Aorta (tissue), 5 donors: ENCODE results near the gene SIPA1L3. TPM values are rescaled to one million over a fixed set of nuclear protein-coding genes. Genes with fewer than 3 reads are reported as not detected.

ENCODE experiments used
- ATAC-seq: fragments of 200-7000 bp; cut with Tn5 transposase; one replicate; pipeline ENCODE4 v1.9.1; 2022; ENCODE audit warnings: moderate library complexity; ENCODE audit not compliant: low FRiP score
- DNase-seq, 2 donors: peaks; one replicate each; pipeline ENCODE4 v3.0.0-alpha.2; 2020
- H3K27ac ChIP-seq, 2 donors: one replicate each; pipeline ENCODE4 v1.5.1; 2013; ENCODE audit warnings: low read length in 2 of 2, mild to moderate bottlenecking in 2 of 2, moderate library complexity in 2 of 2, control low read depth in 1 of 2, inconsistent platforms in 1 of 2, low read depth in 1 of 2
- H3K27me3 ChIP-seq, 2 donors: one replicate each; pipeline ENCODE4 v1.6.1; 2013; ENCODE audit warnings: control low read depth in 1 of 2, low read length in 1 of 2, mild to moderate bottlenecking in 1 of 2, moderate library complexity in 1 of 2; ENCODE audit not compliant: insufficient read depth in 2 of 2, control insufficient read depth in 1 of 2
- H3K36me3 ChIP-seq, 2 donors: one replicate each; pipeline ENCODE4 v1.6.1; 2013; ENCODE audit warnings: control low read depth in 1 of 2, low read length in 1 of 2, mild to moderate bottlenecking in 1 of 2; ENCODE audit not compliant: insufficient read depth in 2 of 2, control insufficient read depth in 1 of 2
- H3K4me1 ChIP-seq, 2 donors: one replicate each; pipeline ENCODE4 v1.6.1; 2013; ENCODE audit warnings: low read length in 2 of 2, control low read depth in 1 of 2, mild to moderate bottlenecking in 1 of 2, moderate library complexity in 1 of 2; ENCODE audit not compliant: insufficient read depth in 2 of 2, control insufficient read depth in 1 of 2
- H3K4me3 ChIP-seq, 2 donors: one replicate each; pipeline ENCODE4 v1.5.1; 2013; ENCODE audit warnings: low read length in 2 of 2, control low read depth in 1 of 2, mild to moderate bottlenecking in 1 of 2
- H3K9me3 ChIP-seq: one replicate; pipeline ENCODE4 v1.6.1; 2013; ENCODE audit warnings: mild to moderate bottlenecking, low read length; ENCODE audit not compliant: control insufficient read depth
- WGBS, 2 donors: extraction: QIAGEN DNeasy Blood & Tissue Kit; methylation state at CpG; one replicate each; pipeline ENCODE4 v1.1.7; 2013; 5-methylcytosine and 5-hydroxymethylcytosine counted together
- intact Hi-C, 2 donors: fragments of 100-400 bp; cut with DNase I; formaldehyde crosslinking; loops; one replicate each; pipeline versions ENCODE4 v1.14.2 to v1.15.0; 2022
- polyA plus RNA-seq, 2 donors: library from polyadenylated mRNA; stranded (reverse); fragments of 200-250 nt; gene quantifications; one replicate each; pipeline ENCODE4 v1.2.3, GENCODE V29; 2013
- total RNA-seq, 2 donors: library from RNA; stranded (reverse); fragmentation: NEBNext Ultra II Directional; extraction: Animal tissue kit (Norgen Biotek cat#: 25700); gene quantifications; one replicate each; pipeline ENCODE4 v1.2.1, GENCODE V29; 2021
- donor health status: healthy with polysubstance abuse.
- donor health status: Bipolar disorder and iron deficiency.
- donor health status: DM: no; HTN: no; CAD: no.
- donor health status: DM: no; HTN: no; CAD: no.
- donor health status: DM: yes; HTN: yes; CAD: no.

The SIPA1L3 gene
- total and polyA plus RNA-seq, 4 donors: 1.3 to 20.9 (median 11.2) TPM

DNA sequence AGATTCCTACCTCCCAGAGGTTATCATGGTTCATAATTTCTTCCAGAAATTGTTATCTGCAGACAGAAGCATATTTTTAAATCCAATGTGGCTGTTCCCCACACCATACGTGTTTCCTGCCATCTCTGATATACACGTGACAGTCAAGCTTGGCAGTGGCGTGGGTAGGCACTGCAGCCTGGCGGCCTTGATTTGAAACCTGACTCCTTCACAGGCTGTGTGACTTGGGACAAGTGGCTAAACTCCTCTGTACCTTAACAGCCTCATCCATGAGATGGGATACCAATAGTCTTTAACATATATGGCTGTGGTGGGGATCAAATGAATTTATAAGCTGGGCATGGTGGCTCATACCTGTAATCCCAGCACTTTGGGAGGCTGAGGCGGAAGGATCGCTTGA lies 283.8 kb downstream of the SIPA1L3 start:
- Histone ChIP-seq H3K27me3 (no peaks in the 10 kb centered on the region), H3K27ac (no peak overlapping the region), H3K36me3 (no peaks in the 10 kb centered on the region), H3K9me3 (no peaks in the 10 kb centered on the region), H3K4me1 (no peaks in the 10 kb centered on the region), H3K4me3 (no peak overlapping the region)
- ATAC-seq: no peak
- intact Hi-C loops: no loop called here
- DNase-seq: no peak
- WGBS, 2 donors: 61 to 81% methylated on average over 6 of the region's 6 CpGs

- ATAC-seq (no peak), DNase-seq (no peak)
Measured at GRCh38 chr19:38191747-38192146, 284.7 kb downstream of the SIPA1L3 start.

DNA sequence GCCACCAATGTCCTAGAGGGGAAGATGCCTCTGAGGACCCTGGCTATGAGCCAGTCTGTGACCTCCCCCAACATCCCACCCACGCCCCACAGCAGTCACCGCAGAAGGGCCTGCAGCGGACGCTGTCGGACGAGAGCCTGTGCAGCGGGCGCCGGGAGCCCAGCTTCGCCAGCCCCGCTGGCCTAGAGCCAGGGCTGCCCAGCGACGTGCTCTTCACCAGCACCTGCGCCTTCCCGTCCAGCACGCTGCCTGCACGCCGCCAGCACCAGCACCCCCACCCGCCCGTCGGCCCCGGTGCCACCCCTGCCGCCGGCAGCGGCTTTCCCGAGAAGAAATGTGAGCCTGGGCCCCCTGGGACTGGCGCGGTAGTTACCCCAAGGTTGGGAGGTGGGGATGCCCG lies 286.4 kb downstream of the SIPA1L3 start:
- Histone ChIP-seq H3K27me3 (no peaks in the 10 kb centered on the region), H3K4me1 (no peaks in the 10 kb centered on the region), H3K4me3 (no peak overlapping the region), H3K9me3 (no peaks in the 10 kb centered on the region), H3K27ac (no peak overlapping the region), H3K36me3 (no peaks in the 10 kb centered on the region)
- DNase-seq: no peak
- 93% methylated on average over 27 to 29 of the region's 29 CpGs for WGBS, 2 donors
- intact Hi-C loops: no loop called here
- ATAC-seq: no peak

More at GRCh38 chr19:38191747-38192146, 284.7 kb downstream of the SIPA1L3 start:
- Histone ChIP-seq H3K27me3 (no peaks in the 10 kb centered on the region), H3K4me1 (no peaks in the 10 kb centered on the region), H3K27ac (no peak overlapping the region), H3K4me3 (no peak overlapping the region), H3K36me3 (no peaks in the 10 kb centered on the region), H3K9me3 (no peaks in the 10 kb centered on the region)
- WGBS, 2 donors: 86 to 88% methylated on average over 13 of the region's 13 CpGs
- intact Hi-C loops: no loop called here

- Histone ChIP-seq H3K27me3 (no peaks in the 10 kb centered on the region), H3K27ac (no peak overlapping the region), H3K4me3 (no peak overlapping the region), H3K4me1 (no peaks in the 10 kb centered on the region), H3K36me3 (no peaks in the 10 kb centered on the region), H3K9me3 (no peaks in the 10 kb centered on the region)
- ATAC-seq: no peak
- intact Hi-C loops: no loop called here
- WGBS, 2 donors: 87 to 97% methylated on average over 13 of the region's 13 CpGs
- DNase-seq: no peak
Measured at GRCh38 chr19:38194061-38194701, 287.2 kb downstream of the SIPA1L3 start.

- no peaks in the 10 kb centered on the region for H3K27me3 ChIP-seq
- H3K4me3 ChIP-seq: no peak overlapping the region
- H3K4me1 ChIP-seq: no peaks in the 10 kb centered on the region
- no peaks in the 10 kb centered on the region for H3K9me3 ChIP-seq
- no peak overlapping the region for H3K27ac ChIP-seq
- DNase-seq (no peak), ATAC-seq (no peak)
- intact Hi-C loops: no loop called here
- WGBS, 2 donors: 80 to 94% methylated on average over 10 of the region's 10 CpGs
- H3K36me3 ChIP-seq: no peaks in the 10 kb centered on the region
Measured at GRCh38 chr19:38195237-38195636, 288.2 kb downstream of the SIPA1L3 start.

DNA sequence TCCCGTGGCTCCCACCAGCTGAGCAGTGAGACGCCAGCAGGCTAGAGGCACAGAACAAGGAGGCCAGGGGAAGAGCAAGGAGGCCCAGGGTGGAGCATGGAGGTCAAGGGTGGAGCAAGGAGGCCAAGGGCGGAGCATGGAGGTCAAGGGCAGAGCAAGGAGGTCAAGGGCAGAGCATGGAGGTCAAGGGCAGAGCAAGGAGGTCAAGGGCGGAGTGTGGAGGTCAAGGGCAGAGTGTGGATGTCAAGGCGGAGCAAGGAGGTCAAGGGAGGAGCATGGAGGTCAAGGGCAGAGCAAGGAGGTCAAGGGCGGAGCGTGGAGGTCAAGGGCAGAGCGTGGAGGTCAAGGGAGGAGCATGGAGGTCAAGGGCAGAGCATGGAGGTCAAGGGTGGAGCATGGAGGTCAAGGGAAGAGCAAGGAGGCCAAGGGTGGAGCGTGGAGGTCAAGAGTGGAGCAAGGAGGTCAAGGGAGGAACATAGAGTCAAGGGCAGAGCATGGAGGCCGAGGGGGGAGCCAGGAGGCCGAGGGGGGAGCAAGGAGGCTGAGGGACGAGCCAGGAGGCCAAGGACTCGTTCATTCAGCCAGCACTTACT lies 289.3 kb downstream of the SIPA1L3 start:
- intact Hi-C loops: no loop called here
- Histone ChIP-seq H3K36me3 (no peaks in the 10 kb centered on the region), H3K27me3 (no peaks in the 10 kb centered on the region)

DNA sequence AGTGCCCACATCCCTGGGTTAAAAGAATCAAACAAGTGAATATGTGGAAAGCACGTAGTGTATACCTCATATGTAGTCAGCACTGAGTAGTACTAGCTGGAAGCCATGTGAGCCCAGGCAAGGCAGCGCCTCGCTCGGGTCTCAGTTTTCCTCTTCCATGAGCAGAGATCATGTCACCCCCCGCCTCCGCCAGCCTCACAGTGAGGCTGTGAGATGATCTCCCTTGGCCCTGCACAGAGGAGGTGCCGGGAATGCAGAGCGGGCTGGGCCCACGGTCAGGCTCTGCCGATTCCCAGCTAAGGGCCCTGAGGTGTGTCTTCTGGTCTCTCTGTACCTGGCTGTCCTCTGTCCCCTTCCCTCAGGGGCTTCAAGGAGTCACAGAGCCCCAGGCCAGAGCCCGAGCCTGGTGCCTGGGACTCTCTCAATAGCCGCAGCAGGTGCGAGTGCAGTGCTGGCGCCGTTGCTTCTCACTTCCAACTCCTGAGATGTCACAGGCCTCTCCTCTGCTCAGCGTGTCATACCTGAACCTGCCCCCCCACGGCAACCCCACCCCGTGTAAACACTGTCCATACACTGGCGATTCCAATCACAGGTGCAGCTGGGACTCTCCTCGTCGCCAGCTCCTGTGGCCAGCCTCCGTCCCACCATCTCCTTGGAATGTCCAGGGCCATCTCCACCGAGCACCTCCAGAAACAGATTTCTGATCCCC lies 290.1 kb downstream of the SIPA1L3 start:
- Histone ChIP-seq H3K4me3 (no peak overlapping the region), H3K4me1 (no peaks in the 10 kb centered on the region), H3K9me3 (no peaks in the 10 kb centered on the region), H3K27ac (no peak overlapping the region), H3K27me3 (no peaks in the 10 kb centered on the region), H3K36me3 (no peaks in the 10 kb centered on the region)
- ATAC-seq: no peak
- intact Hi-C loops: no loop called here
- WGBS, 2 donors: 90 to 94% methylated on average over 23 of the region's 23 CpGs
- no peak for DNase-seq

More for the DNA sequence above, 289.3 kb downstream of the SIPA1L3 start:
- no peaks in the 10 kb centered on the region for H3K4me1 ChIP-seq
- 93 to 94% methylated on average over 13 of the region's 13 CpGs for WGBS, 2 donors
- H3K4me3 ChIP-seq: no peak overlapping the region
- ATAC-seq (no peak), DNase-seq (no peak)
- no peak overlapping the region for H3K27ac ChIP-seq
- H3K9me3 ChIP-seq: no peaks in the 10 kb centered on the region

GRCh38 chr19:38197937-38198704 lies 291.1 kb downstream of the SIPA1L3 start:
- intact Hi-C loops: no loop called here
- ATAC-seq (no peak), DNase-seq (no peak)
- Histone ChIP-seq H3K27me3 (no peaks in the 10 kb centered on the region), H3K4me3 (no peak overlapping the region), H3K9me3 (no peaks in the 10 kb centered on the region), H3K4me1 (no peaks in the 10 kb centered on the region), H3K36me3 (no peaks in the 10 kb centered on the region), H3K27ac (no peak overlapping the region)
- WGBS, 2 donors: 92 to 93% methylated on average over 25 of the region's 25 CpGs
